ENCODE results near the gene CTXND1.

Gene CTXND1

GRCh38 chr15:80228959-80229610 is 22.9 kb downstream of the CTXND1 start:
- DNase-seq (ENCODE audit: insufficient read length) (no peak), FAIRE-seq (no peak)
- TF ChIP-seq TAF1 (IDR thresholded peaks at IDR 0.05; ENCODE audit: borderline replicate concordance, low read depth, low read length) (no peak), POLR2AphosphoS5 (IDR thresholded peaks at IDR 0.05; ENCODE audit: low read depth, low read length) (no peak), POLR2A (IDR thresholded peaks at IDR 0.05; ENCODE audit: low read depth, low read length) (no peak)

GRCh38 chr15:80219955-80220354 is 32.1 kb downstream of the CTXND1 start:
- DNase-seq (ENCODE audit: insufficient read length) (no peak), FAIRE-seq (no peak)
- TF ChIP-seq TAF1 (IDR thresholded peaks at IDR 0.05; ENCODE audit: borderline replicate concordance, low read depth, low read length): no peak
- no peak for TF ChIP-seq POLR2AphosphoS5 (IDR thresholded peaks at IDR 0.05; ENCODE audit: low read depth, low read length)
- TF ChIP-seq POLR2A (IDR thresholded peaks at IDR 0.05; ENCODE audit: low read depth, low read length): no peak

GRCh38 chr15:80217327-80217900 is 34.6 kb downstream of the CTXND1 start:
- FAIRE-seq (no peak), DNase-seq (ENCODE audit: insufficient read length) (no peak)
- TF ChIP-seq TAF1 (IDR thresholded peaks at IDR 0.05; ENCODE audit: borderline replicate concordance, low read depth, low read length) (no peak), POLR2A (IDR thresholded peaks at IDR 0.05; ENCODE audit: low read depth, low read length) (no peak), POLR2AphosphoS5 (IDR thresholded peaks at IDR 0.05; ENCODE audit: low read depth, low read length) (no peak)

- no peak for FAIRE-seq
- TF ChIP-seq POLR2AphosphoS5 (IDR thresholded peaks at IDR 0.05; ENCODE audit: low read depth, low read length): no peak
- no peak for TF ChIP-seq TAF1 (IDR thresholded peaks at IDR 0.05; ENCODE audit: borderline replicate concordance, low read depth, low read length)
- TF ChIP-seq POLR2A (IDR thresholded peaks at IDR 0.05; ENCODE audit: low read depth, low read length): no peak
- DNase-seq (ENCODE audit: insufficient read length): no peak
Measured at GRCh38 chr15:80216911-80217310, 35.1 kb downstream of the CTXND1 start.

GRCh38 chr15:80216141-80216540 is 35.9 kb downstream of the CTXND1 start:
- FAIRE-seq (no peak), DNase-seq (ENCODE audit: insufficient read length) (no peak)
- TF ChIP-seq TAF1 (IDR thresholded peaks at IDR 0.05; ENCODE audit: borderline replicate concordance, low read depth, low read length) (no peak), POLR2AphosphoS5 (IDR thresholded peaks at IDR 0.05; ENCODE audit: low read depth, low read length) (no peak), POLR2A (IDR thresholded peaks at IDR 0.05; ENCODE audit: low read depth, low read length) (no peak)

- no peak for FAIRE-seq
- no peak for TF ChIP-seq POLR2AphosphoS5 (IDR thresholded peaks at IDR 0.05; ENCODE audit: low read depth, low read length)
- TF ChIP-seq TAF1 (IDR thresholded peaks at IDR 0.05; ENCODE audit: borderline replicate concordance, low read depth, low read length): no peak
- no peak for TF ChIP-seq POLR2A (IDR thresholded peaks at IDR 0.05; ENCODE audit: low read depth, low read length)
Measured at GRCh38 chr15:80214910-80215309, 37.1 kb downstream of the CTXND1 start.

GRCh38 chr15:80211976-80212375 is 40.0 kb downstream of the CTXND1 start:
- DNase-seq (ENCODE audit: insufficient read length) (no peak), FAIRE-seq (no peak)
- TF ChIP-seq POLR2A (IDR thresholded peaks at IDR 0.05; ENCODE audit: low read depth, low read length): no peak
- TF ChIP-seq POLR2AphosphoS5 (IDR thresholded peaks at IDR 0.05; ENCODE audit: low read depth, low read length): no peak
- no peak for TF ChIP-seq TAF1 (IDR thresholded peaks at IDR 0.05; ENCODE audit: borderline replicate concordance, low read depth, low read length)

More at GRCh38 chr15:80214910-80215309, 37.1 kb downstream of the CTXND1 start:
- no peak for DNase-seq (ENCODE audit: insufficient read length)

GRCh38 chr15:80210611-80211573 is 41.1 kb downstream of the CTXND1 start:
- no peak for TF ChIP-seq POLR2AphosphoS5 (IDR thresholded peaks at IDR 0.05; ENCODE audit: low read depth, low read length)
- TF ChIP-seq TAF1 (IDR thresholded peaks at IDR 0.05; ENCODE audit: borderline replicate concordance, low read depth, low read length): no peak
- TF ChIP-seq POLR2A (IDR thresholded peaks at IDR 0.05; ENCODE audit: low read depth, low read length): no peak
- FAIRE-seq (peak; percentile 82), DNase-seq (ENCODE audit: insufficient read length) (no peak)

- no peak for DNase-seq (ENCODE audit: insufficient read length)
- no peak for FAIRE-seq
- no peak for TF ChIP-seq POLR2A (IDR thresholded peaks at IDR 0.05; ENCODE audit: low read depth, low read length)
- no peak for TF ChIP-seq POLR2AphosphoS5 (IDR thresholded peaks at IDR 0.05; ENCODE audit: low read depth, low read length)
- TF ChIP-seq TAF1 (IDR thresholded peaks at IDR 0.05; ENCODE audit: borderline replicate concordance, low read depth, low read length): no peak
Measured at GRCh38 chr15:80208758-80209734, 43.0 kb downstream of the CTXND1 start.

GRCh38 chr15:80207887-80208286 is 44.1 kb downstream of the CTXND1 start:
- FAIRE-seq: no peak
- no peak for DNase-seq (ENCODE audit: insufficient read length)
- TF ChIP-seq TAF1 (IDR thresholded peaks at IDR 0.05; ENCODE audit: borderline replicate concordance, low read depth, low read length): no peak
- TF ChIP-seq POLR2AphosphoS5 (IDR thresholded peaks at IDR 0.05; ENCODE audit: low read depth, low read length): no peak
- no peak for TF ChIP-seq POLR2A (IDR thresholded peaks at IDR 0.05; ENCODE audit: low read depth, low read length)

Measured in GM12892 (cell line).